AG04450 (cell line): ENCODE data around the gene RAD23B. TPM values are rescaled to one million over a fixed set of nuclear protein-coding genes. Genes with fewer than 3 reads are reported as not detected.

ENCODE experiments used
- CTCF ChIA-PET: fragments of 300-600, 350-600 bp; formaldehyde crosslinking; extraction: SDS; loops from one replicate; lab custom pipeline; 2022; ENCODE audit warnings: antibody characterized with exemption, inconsistent platforms; lab: Charles Lee
- POLR2A ChIA-PET: fragments of 350-600 bp; formaldehyde crosslinking; extraction: SDS; loops from one replicate; lab custom pipeline; 2021; ENCODE audit warnings: antibody characterized with exemption, inconsistent platforms; lab: Yijun Ruan, JAX
- DNase-seq: peaks from one replicate; pipeline ENCODE4 v3.0.0-alpha.2; 2011; ENCODE audit warnings: low read depth, low spot score
- H3K27ac ChIP-seq: one replicate; pipeline ENCODE4 v1.5.1; 2012; ENCODE audit warnings: low read depth, low read length, control low read depth
- H3K27me3 ChIP-seq: one replicate; pipeline ENCODE4 v1.6.0; 2012; ENCODE audit warnings: low read length; ENCODE audit not compliant: control insufficient read depth, insufficient read depth
- H3K4me3 ChIP-seq: 2 replicates; pipeline ENCODE4 v1.5.1; 2011; ENCODE audit warnings: mild to moderate bottlenecking, low read depth, low read length, control low read depth
- H3K9me3 ChIP-seq: 2 replicates; pipeline ENCODE4 v1.5.1; 2012; ENCODE audit warnings: low read length; ENCODE audit not compliant: control insufficient read depth, insufficient read depth
- CTCF ChIP-seq: IDR thresholded peaks from 2 replicates; pipeline ENCODE4 v1.5.1; 2011; ENCODE audit warnings: low read depth, low read length, control low read depth, inconsistent platforms
- polyA plus RNA-seq: library from polyadenylated mRNA; depleted of rRNA; stranded (reverse); fragments of >200 nt; gene quantifications from 2 replicates; pipeline ENCODE4 v1.2.3, GENCODE V29; 2011

The RAD23B gene
- polyA plus RNA-seq, 1 experiment: 224 TPM

- ChIA-PET POLR2A (interaction anchor here (1.3 kb wide), 1 partner anchor 11 kb away, joined by 3 read pairs; no protein-coding TSS in a partner anchor), CTCF (interaction anchor here (0.6 to 3.1 kb wide), 5 partner anchors 13 to 101 kb away, joined by 3 to 29 read pairs (median 4); no protein-coding TSS in a partner anchor)
- no peaks in the 10 kb centered on the region for H3K9me3 ChIP-seq
Measured at GRCh38 chr9:107240260-107240659, 42.8 kb upstream of the RAD23B start.

GRCh38 chr9:107242073-107243030 is 40.7 kb upstream of the RAD23B start:
- Histone ChIP-seq H3K27me3 (no peaks in the 10 kb centered on the region), H3K4me3 (no peak overlapping the region), H3K9me3 (no peaks in the 10 kb centered on the region), H3K27ac (no peak overlapping the region)
- no peak for DNase-seq
- ChIA-PET CTCF (interaction anchor here (0.6 to 3.1 kb wide), 5 partner anchors 9 to 99 kb away, joined by 3 to 29 read pairs (median 3); no protein-coding TSS in a partner anchor), POLR2A (interaction anchor here (0.6 to 1.0 kb wide), 2 partner anchors 28 to 41 kb away, joined by 3 to 6 read pairs; partner anchors contain the start of gene RAD23B)
- no peak for TF ChIP-seq CTCF

More at GRCh38 chr9:107240260-107240659, 42.8 kb upstream of the RAD23B start:
- TF ChIP-seq CTCF: no peak
- no peaks in the 10 kb centered on the region for H3K27me3 ChIP-seq
- H3K27ac ChIP-seq: no peak overlapping the region
- H3K4me3 ChIP-seq: no peak overlapping the region
- DNase-seq: no peak

GRCh38 chr9:107243742-107244141 is 39.3 kb upstream of the RAD23B start:
- TF ChIP-seq CTCF: no peak
- no peak overlapping the region for H3K27ac ChIP-seq
- no peak for DNase-seq
- no peak overlapping the region for H3K4me3 ChIP-seq
- POLR2A ChIA-PET: no interaction called here
- no peaks in the 10 kb centered on the region for H3K27me3 ChIP-seq
- CTCF ChIA-PET: interaction anchor here (0.7 kb wide), 1 partner anchor 35 kb away, joined by 4 read pairs; no protein-coding TSS in a partner anchor
- no peaks in the 10 kb centered on the region for H3K9me3 ChIP-seq

DNA sequence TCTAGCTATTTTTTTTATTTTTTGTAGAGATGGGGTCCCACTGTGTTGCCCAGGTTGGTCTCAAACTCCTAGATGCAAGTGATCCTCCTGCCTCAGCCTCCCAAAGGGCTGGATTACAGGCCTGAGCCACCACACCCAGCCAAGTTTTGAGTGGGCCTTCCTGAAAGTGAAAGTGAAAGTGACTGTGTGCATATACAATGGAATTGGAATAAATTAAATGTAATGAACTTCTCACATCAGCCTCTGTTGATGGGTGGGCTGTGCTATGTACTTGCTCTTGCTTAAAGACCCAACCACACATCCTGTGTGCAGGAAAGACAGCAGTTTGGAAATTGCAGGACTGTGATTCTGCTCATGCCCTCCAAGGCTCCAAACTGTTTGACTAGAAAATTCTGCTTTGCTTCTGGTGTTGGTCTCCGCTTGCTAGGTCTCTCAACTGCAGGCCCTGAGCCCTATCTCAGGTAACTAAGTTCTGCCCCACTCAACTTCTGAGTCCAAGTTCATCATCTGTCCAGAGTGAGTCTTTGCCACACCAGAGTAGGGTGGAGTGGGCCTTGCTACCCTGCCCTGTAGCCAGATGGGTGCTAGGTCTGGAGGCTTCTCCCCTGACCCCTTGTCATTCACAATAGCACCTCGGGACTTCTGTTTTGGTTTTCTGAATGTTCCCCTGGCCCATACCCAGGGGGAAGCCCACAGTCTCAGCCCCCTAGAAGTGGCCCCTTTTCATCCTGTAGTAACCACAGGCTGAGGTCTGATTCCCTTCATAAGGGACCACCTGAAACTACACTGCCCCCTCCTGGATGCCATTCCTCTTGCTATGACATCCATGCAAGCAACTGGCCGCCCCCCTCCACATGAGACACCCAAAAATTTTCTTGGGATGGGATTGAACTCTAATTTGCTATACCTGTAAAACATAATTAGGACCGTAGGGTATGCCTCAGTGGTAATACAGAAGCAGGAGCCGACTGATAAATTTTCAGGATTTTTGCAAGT is 36.5 kb upstream of the RAD23B start:
- Histone ChIP-seq H3K4me3 (no peak overlapping the region), H3K27ac (no peak overlapping the region), H3K9me3 (no peaks in the 10 kb centered on the region), H3K27me3 (no peaks in the 10 kb centered on the region)
- TF ChIP-seq CTCF: no peak
- no peak for DNase-seq
- CTCF ChIA-PET: no interaction called here
- POLR2A ChIA-PET: no interaction called here
